Gastroesophageal sphincter (tissue), 4 donors: ENCODE results near the gene KANTR. TPM values are rescaled to one million over a fixed set of nuclear protein-coding genes. Genes with fewer than 3 reads are reported as not detected.

Source experiments
- ATAC-seq: fragments of 150-250 bp; one replicate; pipeline ENCODE4 v1.9.1; 2016; ENCODE audit warnings: mild to moderate bottlenecking, moderate library complexity
- H3K27ac ChIP-seq, 4 donors: fragments of 200-600 bp; sonication (generic) in 3 of 4; 1 replicate in 3 of 4; 2 replicates in 1 of 4; pipeline ENCODE4 v1.5.1; 2016 to 2019
- H3K27me3 ChIP-seq: fragments of 200-600 bp; sonication (generic); one replicate; pipeline ENCODE4 v1.5.1; 2019
- H3K36me3 ChIP-seq, 2 donors: fragments of 200-600 bp; sonication (generic); one replicate each; pipeline ENCODE4 v1.5.1; 2019; ENCODE audit warnings: control low read depth in 1 of 2
- H3K4me1 ChIP-seq, 3 donors: fragments of 200-600 bp; sonication (generic); 1 replicate in 2 of 3; 2 replicates in 1 of 3; pipeline ENCODE4 v1.5.1; 2016 to 2019; ENCODE audit warnings: control low read depth in 2 of 3
- H3K4me3 ChIP-seq, 2 donors: fragments of 200-600 bp; sonication (generic); one replicate each; pipeline ENCODE4 v1.5.1; 2019; ENCODE audit warnings: mild to moderate bottlenecking in 1 of 2, moderate library complexity in 1 of 2
- H3K9me3 ChIP-seq, 3 donors: fragments of 200-600 bp; sonication (generic); one replicate each; pipeline ENCODE4 v1.5.1; 2017 to 2019; ENCODE audit warnings: control low read depth in 2 of 3
- EP300 ChIP-seq: sonication (generic); formaldehyde crosslinking; IDR thresholded peaks from one replicate; pipeline ENCODE4 v1.6.1; 2017; ENCODE audit warnings: antibody characterized with exemption, mild to moderate bottlenecking
- POLR2A ChIP-seq, 2 donors: fragments of 450-650 bp; IDR thresholded peaks; one replicate each; pipeline ENCODE4 v1.6.1; 2017; ENCODE audit warnings: antibody characterized with exemption in 2 of 2, mild to moderate bottlenecking in 2 of 2, moderate library complexity in 1 of 2
- POLR2AphosphoS5 ChIP-seq: sonication (generic); formaldehyde crosslinking; IDR thresholded peaks from one replicate; pipeline ENCODE4 v1.6.1; 2017; ENCODE audit warnings: antibody characterized with exemption
- WGBS, 2 donors: methylation state at CpG; one replicate each; pipeline ENCODE4 v1.1.5; 2018; ENCODE audit warnings: low coverage in 1 of 2; 5-methylcytosine and 5-hydroxymethylcytosine counted together
- total RNA-seq, 4 donors: library from RNA; depleted of rRNA; stranded (reverse); fragments of >200 nt; gene quantifications; one replicate each; pipeline ENCODE4 v1.1.0, GENCODE V29; 2016
- TF ChIP-seq, protein P1 (sequence below), 4 experiments: fragments of 200-600 bp in 2 of 4; fragments of 450-650 bp in 2 of 4; sonication (generic) in 1 of 4; IDR thresholded peaks; one replicate each; pipeline ENCODE4 v1.5.1; 2017 to 2019; ENCODE audit warnings: antibody characterized with exemption in 4 of 4, mild to moderate bottlenecking in 2 of 4, moderate library complexity in 2 of 4

The KANTR gene
- total RNA-seq, 4 donors from 2014 or later: 7.7 to 36.6 (median 13.7) TPM

DNA sequence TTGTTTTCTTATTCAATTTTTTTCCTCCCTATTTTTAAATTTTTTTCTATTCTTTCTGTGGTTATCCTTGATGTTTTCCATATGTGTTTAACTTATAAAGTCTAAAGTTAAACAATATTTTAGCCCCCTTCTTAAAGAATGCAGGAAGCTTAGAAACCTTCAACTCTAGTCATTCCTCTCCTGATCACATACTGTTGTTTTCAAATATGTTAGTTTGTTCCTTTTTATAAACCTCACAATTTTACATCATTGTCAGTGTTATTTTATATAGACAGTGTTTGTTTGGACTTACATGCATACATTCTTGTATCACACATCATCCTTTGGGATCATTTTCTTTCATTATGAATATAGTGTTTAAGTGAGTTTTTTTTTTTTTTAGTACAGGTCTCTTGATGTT is 31.6 kb downstream of the KANTR start:
- Histone ChIP-seq H3K4me3 (no peak overlapping the region), H3K27me3 (no peaks in the 10 kb centered on the region), H3K27ac (no peak overlapping the region), H3K36me3 (no peaks in the 10 kb centered on the region), H3K9me3 (no peaks in the 10 kb centered on the region), H3K4me1 (no peaks in the 10 kb centered on the region)
- ATAC-seq: no peak
- TF ChIP-seq, protein P1, sequence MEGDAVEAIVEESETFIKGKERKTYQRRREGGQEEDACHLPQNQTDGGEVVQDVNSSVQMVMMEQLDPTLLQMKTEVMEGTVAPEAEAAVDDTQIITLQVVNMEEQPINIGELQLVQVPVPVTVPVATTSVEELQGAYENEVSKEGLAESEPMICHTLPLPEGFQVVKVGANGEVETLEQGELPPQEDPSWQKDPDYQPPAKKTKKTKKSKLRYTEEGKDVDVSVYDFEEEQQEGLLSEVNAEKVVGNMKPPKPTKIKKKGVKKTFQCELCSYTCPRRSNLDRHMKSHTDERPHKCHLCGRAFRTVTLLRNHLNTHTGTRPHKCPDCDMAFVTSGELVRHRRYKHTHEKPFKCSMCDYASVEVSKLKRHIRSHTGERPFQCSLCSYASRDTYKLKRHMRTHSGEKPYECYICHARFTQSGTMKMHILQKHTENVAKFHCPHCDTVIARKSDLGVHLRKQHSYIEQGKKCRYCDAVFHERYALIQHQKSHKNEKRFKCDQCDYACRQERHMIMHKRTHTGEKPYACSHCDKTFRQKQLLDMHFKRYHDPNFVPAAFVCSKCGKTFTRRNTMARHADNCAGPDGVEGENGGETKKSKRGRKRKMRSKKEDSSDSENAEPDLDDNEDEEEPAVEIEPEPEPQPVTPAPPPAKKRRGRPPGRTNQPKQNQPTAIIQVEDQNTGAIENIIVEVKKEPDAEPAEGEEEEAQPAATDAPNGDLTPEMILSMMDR (IDR thresholded peaks at IDR 0.05): no peak
- no peak for TF ChIP-seq POLR2AphosphoS5

DNA sequence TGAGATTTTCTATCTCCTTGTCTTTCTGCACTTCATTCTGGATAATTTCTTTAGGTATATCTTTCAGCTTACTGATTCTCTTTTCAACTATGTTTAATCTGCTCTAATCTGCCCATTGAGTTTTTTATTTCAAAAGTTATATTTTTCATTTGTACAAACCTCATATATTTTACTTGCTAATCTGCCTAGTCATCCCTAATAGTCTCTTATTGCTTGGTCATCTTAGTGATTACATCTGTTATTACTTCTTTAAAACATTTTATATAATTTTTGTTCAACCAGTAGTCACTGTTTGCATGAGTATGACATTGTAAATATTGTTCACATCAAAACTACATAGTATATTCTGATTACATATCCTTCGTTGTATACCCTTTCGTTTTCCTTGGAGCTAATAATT is 32.4 kb downstream of the KANTR start:
- Histone ChIP-seq H3K27me3 (no peaks in the 10 kb centered on the region), H3K27ac (no peak overlapping the region), H3K4me3 (no peak overlapping the region), H3K36me3 (no peaks in the 10 kb centered on the region), H3K4me1 (no peaks in the 10 kb centered on the region), H3K9me3 (no peaks in the 10 kb centered on the region)
- TF ChIP-seq POLR2AphosphoS5 (no peak), POLR2A (IDR thresholded peaks at IDR 0.05) (no peak), EP300 (no peak)
- TF ChIP-seq, protein P1 (IDR thresholded peaks at IDR 0.05): no peak
- no peak for ATAC-seq
- 87% methylated on average over 2 of the region's 2 CpGs; no CpG with 5 or more reads in 1 of the 2 donors for WGBS, 2 donors

DNA sequence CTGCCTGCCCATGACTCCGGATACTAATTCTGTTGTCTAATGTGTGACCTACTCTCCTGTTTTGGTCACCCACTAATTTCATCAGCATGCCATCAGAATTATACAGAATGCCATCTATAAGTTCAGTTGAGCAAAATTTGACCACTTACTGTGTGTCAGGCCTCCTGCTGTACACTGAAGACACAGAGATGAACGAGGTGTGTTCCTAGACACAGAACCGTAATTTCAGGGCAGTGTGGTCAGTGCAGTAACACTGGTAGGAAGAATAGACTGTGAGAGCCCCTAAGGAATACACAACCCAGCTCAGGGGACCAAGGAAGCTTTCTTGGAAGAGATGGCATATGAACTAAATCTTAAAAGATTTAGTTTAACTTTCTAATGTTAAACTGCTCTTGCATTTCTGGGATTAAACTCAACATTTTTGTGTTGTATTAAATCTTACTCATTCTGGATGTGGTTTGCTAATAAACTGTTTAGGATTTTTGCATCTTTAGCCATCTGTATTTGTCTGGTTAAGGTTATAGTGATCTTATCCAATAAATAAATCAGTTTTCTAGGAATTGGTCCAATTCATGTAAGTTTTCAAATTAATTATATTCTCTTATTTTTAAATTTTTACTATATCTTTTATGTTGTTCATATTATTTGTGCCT is 34.3 kb downstream of the KANTR start:
- TF ChIP-seq, protein P1 (IDR thresholded peaks at IDR 0.05): no peak
- no peak for TF ChIP-seq EP300
- TF ChIP-seq POLR2A (IDR thresholded peaks at IDR 0.05): no peak
- no peak for TF ChIP-seq POLR2AphosphoS5
- whole genome bisulfite sequencing, 2 donors: 70 to 86% methylated on average over 2 to 3 of the region's 3 CpGs
- no peak for ATAC-seq

DNA sequence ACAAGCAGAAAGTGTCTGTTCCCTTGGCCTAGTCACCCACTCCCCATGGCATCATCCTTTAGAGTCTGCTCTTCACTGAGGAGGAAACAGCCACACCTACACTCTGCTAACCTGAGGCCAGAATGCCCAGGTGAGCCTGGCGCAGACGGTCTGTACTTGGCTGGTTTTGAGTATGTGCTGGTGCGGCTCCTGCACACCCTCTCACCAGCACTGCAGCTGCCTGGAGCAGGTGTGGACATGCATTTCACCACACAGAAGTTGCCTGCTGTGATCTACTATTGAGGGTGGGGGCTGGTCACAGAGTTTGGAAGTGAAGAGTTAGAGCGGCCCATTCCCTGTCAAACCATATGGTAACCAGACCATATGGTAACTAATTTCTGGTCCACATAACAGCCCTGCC is 39.5 kb downstream of the KANTR start:
- no peaks in the 10 kb centered on the region for H3K27me3 ChIP-seq
- no peaks in the 10 kb centered on the region for H3K4me1 ChIP-seq
- TF ChIP-seq POLR2A (IDR thresholded peaks at IDR 0.05) (no peak), EP300 (no peak), POLR2AphosphoS5 (no peak)
- TF ChIP-seq, protein P1 (IDR thresholded peaks at IDR 0.05): no peak
- ATAC-seq: no peak
- H3K36me3 ChIP-seq: peaks cover 0 to 14% of the 10 kb centered on the region in 2 donors
- no peak overlapping the region for H3K27ac ChIP-seq
- WGBS, 2 donors: 93% methylated on average over 2 of the region's 4 CpGs; no CpG with 5 or more reads in 1 of the 2 donors
- no peaks in the 10 kb centered on the region for H3K9me3 ChIP-seq
- H3K4me3 ChIP-seq: no peak overlapping the region

More for the DNA sequence above, 34.3 kb downstream of the KANTR start:
- no peaks in the 10 kb centered on the region for H3K4me1 ChIP-seq
- no peak overlapping the region for H3K4me3 ChIP-seq
- no peaks in the 10 kb centered on the region for H3K27me3 ChIP-seq
- no peak overlapping the region for H3K27ac ChIP-seq
- H3K9me3 ChIP-seq: no peaks in the 10 kb centered on the region
- H3K36me3 ChIP-seq: peaks cover 0 to 10% of the 10 kb centered on the region in 2 donors

DNA sequence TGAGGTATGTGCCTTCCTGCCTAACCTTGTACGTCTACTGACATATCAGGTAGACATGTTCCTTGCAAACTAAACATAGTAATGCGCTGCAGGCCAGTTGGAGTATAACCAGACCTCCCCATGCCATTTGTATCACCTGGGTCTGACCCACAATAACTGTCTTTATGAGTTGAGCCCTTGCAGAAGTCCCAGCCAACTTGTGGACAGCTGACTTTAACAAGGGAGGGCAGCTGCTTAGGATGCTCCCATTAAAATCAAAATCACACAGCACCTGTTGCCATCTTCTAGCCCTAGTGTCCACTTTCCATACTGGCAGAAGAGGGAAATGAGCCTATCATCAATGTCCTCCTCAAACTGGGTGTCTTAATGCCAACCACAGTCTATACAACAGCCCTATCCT is 41.6 kb downstream of the KANTR start:
- H3K36me3 ChIP-seq: peaks cover 0 to 14% of the 10 kb centered on the region in 2 donors
- no CpG with 5 or more reads among the region's 2 CpGs for WGBS, 2 donors
- TF ChIP-seq, protein P1 (IDR thresholded peaks at IDR 0.05): no peak
- no peak for TF ChIP-seq POLR2AphosphoS5
- no peak for TF ChIP-seq EP300
- TF ChIP-seq POLR2A (IDR thresholded peaks at IDR 0.05): no peak
- H3K4me3 ChIP-seq: no peak overlapping the region
- no peak for ATAC-seq
- H3K27me3 ChIP-seq: no peaks in the 10 kb centered on the region
- no peaks in the 10 kb centered on the region for H3K9me3 ChIP-seq
- no peak overlapping the region for H3K27ac ChIP-seq
- H3K4me1 ChIP-seq: no peaks in the 10 kb centered on the region
